ENCODE results near the gene GRID2.

- TF ChIP-seq SP1 (IDR thresholded peaks at IDR 0.05): no peak
- no peak for TF ChIP-seq CTCF (IDR thresholded peaks at IDR 0.05; ENCODE audit: low read depth, low read length, missing input control)
- no peak for TF ChIP-seq YY1 (IDR thresholded peaks at IDR 0.05)
- TF ChIP-seq GABPA (IDR thresholded peaks at IDR 0.05 in 1 of 2, conservative IDR thresholded peaks at IDR 0.05 in 1 of 2): no peak
- no peak for TF ChIP-seq RXRA (IDR thresholded peaks at IDR 0.05)
- no peak for TF ChIP-seq FOXA2 (IDR thresholded peaks at IDR 0.05)
- no peak for TF ChIP-seq MAX (IDR thresholded peaks at IDR 0.05)
- TF ChIP-seq ATF3 (IDR thresholded peaks at IDR 0.05): no peak
Measured at GRCh38 chr4:93063325-93063724, 759.6 kb downstream of the GRID2 start.

All from liver (tissue), 3 donors.